ENCODE results near the gene ADRA2B.

The ADRA2B gene

GRCh38 chr2:96115631-96116423, 544 bp downstream of the ADRA2B start:
- DNase-seq = no peak

GRCh38 chr2:96114903-96115581, 1.3 kb downstream of the ADRA2B start:
- no peak for DNase-seq

GRCh38 chr2:96114546-96114902, 1.8 kb downstream of the ADRA2B start:
- DNase-seq = no peak

GRCh38 chr2:96113951-96114350, 2.4 kb downstream of the ADRA2B start:
- DNase-seq = no peak

DNA sequence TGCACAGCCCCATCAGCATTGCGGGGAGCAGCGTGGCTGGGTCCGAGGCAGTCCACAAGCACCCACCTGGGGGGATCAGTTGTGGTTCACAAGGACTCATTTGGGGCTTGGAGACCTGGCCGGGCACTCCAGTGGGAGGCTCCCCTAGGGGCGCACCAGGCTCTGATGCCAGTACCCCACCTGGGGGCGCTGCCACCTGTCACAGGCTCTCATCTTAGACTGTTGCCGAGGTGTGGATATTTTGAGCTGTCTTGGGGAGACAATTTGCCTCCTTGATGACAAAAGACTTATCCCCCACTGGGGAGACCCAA, 3.0 kb downstream of the ADRA2B start:
- no peak for DNase-seq

- no peak for DNase-seq
Measured at GRCh38 chr2:96112501-96113366, 3.6 kb downstream of the ADRA2B start.

DNA sequence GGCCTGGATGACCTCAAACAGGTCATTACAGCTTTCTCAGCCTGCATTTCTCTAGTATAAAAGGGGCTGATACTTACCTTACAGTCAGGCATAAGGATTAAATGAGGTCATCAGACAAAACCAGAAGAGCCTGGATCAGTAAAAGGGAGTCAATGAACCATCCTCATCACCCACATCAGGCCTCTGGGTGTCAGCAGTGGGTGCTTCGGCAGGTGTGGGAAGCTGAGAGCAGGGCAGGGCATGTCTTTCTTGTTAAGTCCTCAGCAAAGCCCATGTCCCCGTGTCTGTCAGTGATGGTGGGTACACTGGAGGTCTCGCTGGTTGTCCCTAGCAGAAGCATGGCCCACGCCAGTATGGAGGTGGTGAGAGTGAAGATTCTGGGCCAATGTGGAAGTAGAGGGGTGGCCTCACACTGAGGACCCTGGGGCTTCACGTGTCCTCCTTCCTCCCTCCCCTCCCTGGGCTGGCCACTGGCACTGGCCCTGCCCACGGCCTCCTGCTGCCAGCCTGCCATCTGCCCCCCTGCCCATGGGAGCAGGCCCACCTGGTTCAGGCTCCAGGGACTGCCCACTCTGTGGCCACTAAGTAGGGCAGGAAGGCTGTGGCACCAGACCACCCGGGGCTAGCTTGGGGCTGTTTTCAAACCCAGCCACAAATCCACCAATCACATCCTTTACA, 4.4 kb downstream of the ADRA2B start:
- no peak for DNase-seq

GRCh38 chr2:96111257-96111640, 5.1 kb downstream of the ADRA2B start:
- no peak for DNase-seq

GRCh38 chr2:96110621-96111256, 5.6 kb downstream of the ADRA2B start:
- DNase-seq = peak; percentile 1

DNA sequence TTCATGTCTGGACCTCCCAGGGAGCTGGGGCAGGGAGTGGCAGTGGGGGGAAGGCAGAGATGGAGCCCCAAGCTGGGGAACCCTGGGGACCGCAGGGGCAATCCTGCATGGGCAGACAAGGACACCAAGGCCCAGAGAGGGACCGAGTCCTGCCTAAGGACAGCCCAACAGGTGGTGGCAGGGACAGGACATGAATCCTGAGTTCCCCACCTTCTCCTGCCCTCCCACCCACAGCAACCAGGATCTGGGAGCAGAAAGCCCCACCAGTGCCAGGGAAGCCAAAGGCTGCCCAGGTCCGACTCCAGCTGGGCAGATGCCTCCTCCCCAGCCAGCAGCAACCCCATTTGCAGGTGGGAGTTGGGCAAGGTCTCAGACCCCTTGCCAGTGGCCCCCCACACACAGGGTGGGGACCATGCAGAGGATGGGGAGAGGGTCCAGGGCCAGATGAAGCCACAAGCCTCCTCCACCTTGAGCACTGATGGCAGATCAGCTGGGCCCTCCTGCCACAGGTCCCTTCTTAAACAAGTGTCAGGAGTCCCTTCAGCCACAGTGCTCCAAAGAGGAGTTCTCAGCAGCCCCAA, 6.3 kb downstream of the ADRA2B start:
- peak; percentile 1 for DNase-seq

DNA sequence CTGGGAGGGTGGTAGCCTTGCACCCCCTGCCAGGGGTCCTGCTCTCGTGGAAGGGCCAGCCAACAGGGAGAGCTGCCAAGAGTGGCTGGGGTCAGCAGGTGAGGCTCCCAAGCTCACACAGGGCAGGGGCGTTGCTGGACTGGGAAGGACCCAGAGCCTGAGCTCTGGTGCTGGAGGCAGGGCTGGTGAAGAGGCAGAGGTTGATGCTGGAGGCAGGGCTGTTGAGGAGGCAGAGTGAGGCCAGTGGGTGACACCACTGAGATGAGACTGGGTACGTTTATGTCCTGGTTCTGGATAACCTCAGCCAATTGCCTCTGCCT, 7.0 kb downstream of the ADRA2B start:
- peak; percentile 0 for DNase-seq

DNA sequence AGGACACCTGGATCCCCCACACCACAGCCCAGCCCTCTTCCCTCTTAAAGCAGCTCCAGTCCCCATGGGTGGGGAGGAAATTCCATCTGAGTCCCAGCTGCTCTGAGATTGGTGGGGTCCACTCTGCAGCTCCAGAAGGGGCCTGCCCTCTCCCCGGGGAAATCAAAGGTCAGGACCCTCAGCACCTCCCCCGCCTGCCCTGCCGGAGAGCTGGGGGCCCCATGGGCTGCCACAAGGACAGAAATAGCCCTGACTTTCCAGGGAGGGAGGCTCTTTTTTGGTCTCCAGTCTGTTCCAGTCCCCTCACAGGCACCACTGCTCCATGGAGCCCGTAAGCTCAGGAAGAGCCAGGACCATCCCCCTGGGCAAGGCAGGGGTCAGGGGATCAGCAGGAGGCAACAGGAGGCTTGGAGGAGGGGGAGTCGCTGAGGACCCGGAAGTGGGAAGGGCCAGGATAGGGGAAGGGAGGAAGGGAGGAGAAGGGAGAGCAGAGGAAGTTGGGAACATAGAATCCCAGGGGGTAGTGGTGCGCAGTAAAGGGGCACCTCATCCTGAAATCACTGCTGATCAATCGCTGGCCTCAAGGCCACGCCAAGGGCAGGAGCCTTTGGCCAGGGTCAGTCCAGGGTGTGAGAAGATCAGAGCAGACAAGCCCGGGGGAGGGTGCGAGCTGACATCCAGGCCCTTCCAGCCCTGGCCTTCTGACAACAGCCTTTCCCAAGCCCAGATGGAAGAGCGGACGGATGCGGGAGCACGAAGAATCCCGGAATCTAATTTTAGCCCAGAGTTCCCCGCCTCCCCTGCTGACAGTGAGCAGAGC, 7.6 kb downstream of the ADRA2B start:
- DNase-seq = peak; percentile 2

DNA sequence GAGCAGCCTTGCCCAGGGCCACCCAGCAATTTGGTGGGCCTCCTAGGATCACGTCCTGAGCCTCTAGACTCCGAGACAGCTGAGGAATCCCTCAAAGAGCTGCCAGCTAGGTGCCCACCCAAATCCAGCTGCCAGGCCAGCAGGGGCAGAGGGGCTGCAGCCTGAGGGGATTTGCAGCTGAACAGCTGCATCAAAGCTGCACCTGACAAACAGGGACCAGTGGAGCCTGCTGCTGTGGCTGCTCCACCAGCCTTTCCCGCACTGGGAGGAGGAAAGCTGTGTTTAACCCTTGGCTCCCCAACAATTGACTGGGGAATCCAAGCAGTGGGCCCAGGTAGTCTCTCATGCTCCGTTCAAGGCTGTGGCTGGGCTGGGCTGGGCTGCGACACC, 8.2 kb downstream of the ADRA2B start:
- DNase-seq = peak; percentile 1

GRCh38 chr2:96107708-96108065, 8.7 kb downstream of the ADRA2B start:
- peak; percentile 1 for DNase-seq

GRCh38 chr2:96106991-96107707, 9.2 kb downstream of the ADRA2B start:
- peak; percentile 1 for DNase-seq

DNA sequence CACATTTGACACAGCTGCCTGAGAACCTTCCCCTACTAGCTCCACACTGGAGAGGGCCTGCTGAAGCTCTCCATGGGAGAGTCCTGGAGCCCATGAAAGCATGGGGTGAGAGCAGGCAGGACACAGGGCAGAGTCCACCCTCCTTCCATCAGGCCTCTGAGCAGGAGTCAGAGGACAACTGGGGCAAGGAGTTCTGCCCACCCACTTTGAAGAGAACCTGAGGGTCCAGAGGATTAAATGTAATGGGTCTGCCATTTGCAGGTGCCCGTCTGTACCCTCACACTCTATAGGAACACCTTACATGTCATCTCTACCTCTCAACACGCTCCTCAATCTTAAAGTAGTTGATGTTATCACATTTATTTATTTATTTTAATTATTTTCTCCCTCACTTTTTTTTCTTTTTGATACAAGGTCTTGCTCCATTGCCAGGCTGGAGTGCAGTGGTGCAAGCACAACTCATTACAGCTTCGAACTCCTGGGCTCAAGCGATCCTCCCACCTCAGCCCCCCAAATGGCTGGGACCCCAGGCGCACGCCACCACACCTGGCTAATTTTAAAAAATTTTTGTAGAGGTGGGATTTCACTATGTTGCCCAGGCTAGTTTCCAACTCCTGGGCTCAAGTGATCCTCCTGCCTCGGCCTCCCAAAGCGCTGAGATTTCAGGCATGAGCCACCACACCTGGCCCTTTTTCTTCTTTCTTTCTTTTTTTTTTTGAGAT, 10.2 kb downstream of the ADRA2B start:
- peak; percentile 0 for DNase-seq

DNA sequence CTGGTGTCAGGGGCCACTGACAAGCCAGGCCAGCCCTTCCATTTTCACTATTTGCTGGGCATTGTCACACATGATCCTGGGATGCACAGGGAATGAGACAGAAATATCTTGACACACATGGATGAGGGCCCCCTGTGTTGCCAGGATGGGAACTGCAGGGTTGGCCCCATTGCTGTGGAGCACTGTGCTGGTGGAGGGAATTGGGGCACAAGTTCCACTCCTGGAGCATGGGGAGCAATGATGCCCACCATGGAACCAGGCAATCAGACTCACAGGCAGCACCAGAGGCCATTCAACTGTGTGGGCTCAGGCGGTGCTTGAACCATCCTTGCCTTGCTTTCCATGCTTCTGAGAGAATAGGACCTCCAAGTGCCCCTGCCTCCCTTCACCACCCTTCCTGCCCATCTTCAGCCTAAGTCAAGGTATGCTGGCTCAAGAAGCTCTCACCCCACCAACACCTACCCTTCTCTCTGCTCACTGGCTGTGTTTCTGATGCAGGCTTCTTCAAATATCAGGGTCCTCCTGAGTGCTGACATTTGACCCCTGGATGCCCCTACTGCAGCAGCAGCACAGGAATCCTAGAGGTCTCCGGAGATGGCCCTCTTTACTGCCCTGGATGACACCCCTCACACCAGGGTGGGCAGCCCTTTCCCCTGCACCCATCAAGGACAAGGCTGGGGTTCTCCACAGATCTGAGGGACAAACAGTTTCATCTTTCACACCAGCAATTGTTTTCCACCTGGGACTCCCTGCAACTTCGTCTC, 11.0 kb downstream of the ADRA2B start:
- DNase-seq = no peak

- peak; percentile 1 for DNase-seq
Measured at GRCh38 chr2:96104487-96104861, 11.9 kb downstream of the ADRA2B start.

DNA sequence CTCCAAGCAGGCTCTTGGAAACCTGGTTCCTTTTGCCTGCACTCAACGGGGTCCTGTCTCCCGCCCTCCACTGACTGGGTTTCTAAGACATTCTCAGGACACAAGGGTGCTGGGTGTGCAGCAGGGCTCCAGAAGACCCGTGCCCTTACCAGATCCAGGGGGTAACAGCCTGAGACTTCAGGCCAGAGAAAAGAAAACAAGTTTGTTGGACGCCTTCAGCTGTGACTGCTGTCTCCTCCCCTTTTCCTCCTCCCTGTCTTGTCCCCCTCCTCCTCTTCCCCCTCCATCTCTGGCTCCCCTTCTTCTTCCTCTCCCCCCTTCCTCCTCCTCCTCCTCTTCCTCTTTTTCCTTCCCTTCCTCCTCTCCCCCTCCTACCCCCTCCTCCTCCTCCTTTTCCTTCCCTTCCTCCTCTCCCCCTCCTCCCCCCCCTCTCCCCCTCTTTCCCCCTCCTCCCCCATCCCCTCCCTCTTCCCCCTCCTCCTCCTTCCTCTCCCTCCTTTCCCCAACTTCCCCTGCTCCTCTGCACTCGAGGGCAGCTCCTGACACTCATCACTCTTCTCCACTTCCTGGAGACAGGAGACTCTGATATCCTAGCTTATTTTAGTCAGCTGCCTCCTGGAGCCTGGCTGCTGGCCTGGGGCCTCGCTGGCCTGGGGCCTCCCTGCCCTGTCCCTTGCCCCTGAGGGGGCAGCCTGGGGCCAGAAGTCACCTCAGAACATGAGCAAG, 12.4 kb downstream of the ADRA2B start:
- peak; percentile 0 for DNase-seq

All from effector CD4-positive, alpha-beta T cell (primary cell).